Fibroblast of mammary gland (primary cell): ENCODE results near the gene HTATIP2.
"Not testable (repeated sequence)": the region's sequence is repeated elsewhere in the genome, so short reads cannot be mapped to it uniquely, and the experiment has no call there.

Source experiments
- DNase-seq: peaks from one replicate; pipeline ENCODE4 v3.0.0-alpha.2; 2010; ENCODE audit warnings: low read depth
- H3K4me3 ChIP-seq: 2 replicates; pipeline ENCODE4 v1.5.1; 2011; ENCODE audit warnings: low read depth, mild to moderate bottlenecking, low read length, moderate library complexity; ENCODE audit not compliant: control insufficient read depth
- TF ChIP-seq, protein P1 (sequence below): conservative IDR thresholded peaks from 2 replicates; pipeline ENCODE4 v1.5.1; 2011; ENCODE audit warnings: low read depth, low read length, inconsistent platforms; ENCODE audit not compliant: control insufficient read depth, insufficient read depth

Gene HTATIP2

DNA sequence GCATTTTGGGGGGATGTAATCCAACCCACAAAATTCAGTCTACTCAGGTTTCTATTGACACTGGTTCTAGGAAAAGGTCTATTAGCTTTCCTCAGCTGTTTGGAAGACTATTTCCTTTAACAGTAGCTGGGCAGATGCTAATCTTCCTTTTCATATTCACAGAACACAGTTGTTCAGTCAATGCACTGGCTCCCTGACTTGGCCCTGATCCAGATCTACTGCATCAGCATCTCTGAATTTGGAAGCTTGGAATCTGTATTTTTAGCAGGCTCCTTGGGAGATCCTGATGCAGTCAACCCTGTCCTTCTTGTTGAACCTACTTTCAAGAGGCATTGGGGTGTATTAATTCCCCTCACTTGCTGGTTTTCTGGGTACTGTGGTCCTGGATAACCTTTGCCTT lies 6.3 kb downstream of the HTATIP2 start:
- H3K4me3 ChIP-seq: no peak overlapping the region
- TF ChIP-seq, protein P1, sequence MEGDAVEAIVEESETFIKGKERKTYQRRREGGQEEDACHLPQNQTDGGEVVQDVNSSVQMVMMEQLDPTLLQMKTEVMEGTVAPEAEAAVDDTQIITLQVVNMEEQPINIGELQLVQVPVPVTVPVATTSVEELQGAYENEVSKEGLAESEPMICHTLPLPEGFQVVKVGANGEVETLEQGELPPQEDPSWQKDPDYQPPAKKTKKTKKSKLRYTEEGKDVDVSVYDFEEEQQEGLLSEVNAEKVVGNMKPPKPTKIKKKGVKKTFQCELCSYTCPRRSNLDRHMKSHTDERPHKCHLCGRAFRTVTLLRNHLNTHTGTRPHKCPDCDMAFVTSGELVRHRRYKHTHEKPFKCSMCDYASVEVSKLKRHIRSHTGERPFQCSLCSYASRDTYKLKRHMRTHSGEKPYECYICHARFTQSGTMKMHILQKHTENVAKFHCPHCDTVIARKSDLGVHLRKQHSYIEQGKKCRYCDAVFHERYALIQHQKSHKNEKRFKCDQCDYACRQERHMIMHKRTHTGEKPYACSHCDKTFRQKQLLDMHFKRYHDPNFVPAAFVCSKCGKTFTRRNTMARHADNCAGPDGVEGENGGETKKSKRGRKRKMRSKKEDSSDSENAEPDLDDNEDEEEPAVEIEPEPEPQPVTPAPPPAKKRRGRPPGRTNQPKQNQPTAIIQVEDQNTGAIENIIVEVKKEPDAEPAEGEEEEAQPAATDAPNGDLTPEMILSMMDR: no peak
- no peak for DNase-seq

DNA sequence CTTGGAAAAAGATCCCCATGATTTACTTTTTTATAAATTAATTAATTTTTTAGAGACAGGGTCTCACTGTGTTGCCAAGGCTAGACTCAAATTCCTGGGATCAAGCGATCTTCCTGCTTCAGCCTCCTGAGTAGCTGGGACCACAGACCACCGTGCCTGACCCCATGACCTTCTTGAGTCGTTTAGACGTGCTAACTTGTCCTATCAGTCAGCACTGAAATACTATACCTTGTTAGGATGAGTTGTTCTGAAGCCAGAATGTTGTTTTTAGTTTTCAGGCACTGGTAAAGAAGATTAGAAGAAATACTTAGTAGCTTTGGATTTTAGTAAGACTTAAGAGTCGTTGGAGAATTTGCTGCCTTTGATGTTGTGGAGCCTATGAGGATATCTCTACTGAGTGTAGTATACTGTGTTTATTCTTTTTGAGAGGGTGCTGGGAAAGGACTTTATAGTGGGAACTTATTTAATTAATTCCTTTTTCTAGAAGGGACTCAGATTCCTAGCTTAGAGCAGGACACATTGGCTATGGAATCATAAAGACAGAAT lies 8.6 kb downstream of the HTATIP2 start:
- DNase-seq: no peak
- TF ChIP-seq, protein P1: no peak
- H3K4me3 ChIP-seq: no peak overlapping the region

DNA sequence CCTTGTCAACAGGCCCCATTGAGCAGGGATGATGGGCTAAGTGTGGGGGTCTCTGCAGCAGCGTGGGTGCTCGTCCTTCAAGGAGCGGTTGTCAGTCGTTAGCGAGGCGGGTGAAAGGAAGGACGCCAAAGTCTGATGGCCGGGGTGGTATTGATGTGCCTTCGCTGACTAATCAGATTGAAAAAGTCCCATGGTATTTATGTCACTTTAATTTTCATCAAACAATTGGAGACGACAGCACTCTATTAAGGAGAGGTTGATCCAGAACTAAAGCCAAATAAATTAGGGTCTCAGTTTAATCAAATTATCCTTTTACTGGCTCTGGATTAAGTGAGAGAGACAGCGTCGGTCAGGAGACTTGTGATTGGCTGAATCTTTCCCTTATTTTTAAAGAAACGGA lies 9.6 kb downstream of the HTATIP2 start:
- DNase-seq: no peak
- no peak overlapping the region for H3K4me3 ChIP-seq
- TF ChIP-seq, protein P1: no peak

DNA sequence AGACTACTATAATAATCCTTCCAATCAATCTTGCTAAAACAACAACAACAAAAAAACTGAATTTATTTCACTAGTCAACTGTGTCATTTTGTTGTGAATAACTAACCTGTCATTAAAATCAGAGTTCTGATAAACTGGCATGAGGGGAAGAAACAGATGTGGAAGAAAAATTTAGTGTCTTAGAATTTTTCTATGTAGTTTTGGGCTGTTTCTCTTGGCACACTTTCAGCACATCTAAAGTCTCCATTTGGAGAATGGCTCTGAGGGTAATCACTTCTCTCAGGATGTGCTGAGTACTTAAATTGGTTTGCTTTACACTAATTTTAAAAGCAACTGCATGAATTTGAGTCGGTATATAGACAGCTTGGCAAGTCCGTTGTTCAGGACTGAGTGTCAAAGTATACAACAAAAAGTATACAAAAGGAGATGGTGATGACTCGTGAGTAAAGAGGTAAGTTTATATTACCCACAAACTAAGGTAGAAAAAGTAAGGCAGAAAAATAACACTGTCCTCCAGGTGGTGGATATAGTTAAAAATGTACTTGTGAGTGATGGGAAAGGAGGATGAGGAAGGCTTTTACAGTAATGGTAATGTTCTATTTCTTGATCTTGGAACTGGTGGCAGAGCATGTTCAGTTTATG lies 10.2 kb downstream of the HTATIP2 start:
- DNase-seq: no peak
- H3K4me3 ChIP-seq: no peak overlapping the region
- TF ChIP-seq, protein P1: no peak

DNA sequence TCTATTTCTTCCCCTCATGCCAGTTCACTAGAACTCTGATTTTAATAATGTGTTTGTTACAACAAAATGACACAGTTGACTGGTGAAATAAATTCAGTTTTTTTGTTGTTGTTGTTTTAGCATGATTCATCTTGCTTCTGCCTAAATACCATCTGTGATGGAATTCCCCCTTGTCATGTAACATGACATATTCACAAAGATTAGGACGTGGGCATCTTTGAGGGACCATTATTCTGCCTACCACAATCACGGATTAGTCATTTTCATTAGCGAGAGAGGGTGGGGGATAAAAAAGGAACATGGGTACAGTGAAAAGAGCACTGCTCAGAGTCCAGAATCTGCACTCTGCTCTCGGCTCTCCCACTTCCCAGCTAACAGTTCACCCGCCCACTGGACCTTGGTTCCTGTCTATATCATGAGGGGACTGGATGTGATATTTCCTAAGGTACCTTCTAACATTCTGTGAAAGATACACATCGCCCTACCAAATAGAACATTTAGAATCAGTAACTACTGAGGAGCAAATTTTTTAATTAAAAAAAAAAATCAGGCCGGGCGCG lies 11.3 kb downstream of the HTATIP2 start:
- peak; percentile 51 for DNase-seq
- no peak overlapping the region for H3K4me3 ChIP-seq
- TF ChIP-seq, protein P1: no peak

DNA sequence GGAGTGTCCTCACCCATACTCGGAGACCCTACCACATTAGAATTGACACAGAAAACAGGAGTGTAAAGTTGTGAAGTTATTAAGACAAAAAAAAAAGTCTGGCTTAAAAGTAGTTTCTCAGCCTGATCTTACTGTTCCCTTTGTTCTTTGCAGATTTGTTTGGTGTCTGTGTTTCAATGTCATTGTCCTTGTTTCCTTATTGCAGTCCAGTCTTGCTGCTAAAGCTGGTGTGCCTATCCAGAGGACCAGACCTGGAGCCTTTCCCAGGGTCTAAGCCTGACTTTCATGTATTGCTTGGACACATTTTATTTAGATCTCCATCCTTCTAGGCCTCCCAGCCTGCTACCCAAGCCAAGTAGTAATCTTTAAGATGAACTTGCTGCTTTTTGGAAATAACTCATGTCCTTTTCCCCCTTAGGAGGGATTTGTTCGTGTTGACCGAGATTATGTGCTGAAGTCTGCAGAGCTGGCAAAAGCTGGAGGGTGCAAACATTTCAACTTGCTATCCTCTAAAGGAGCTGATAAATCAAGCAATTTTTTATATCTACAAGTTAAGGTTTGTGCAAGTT lies 12.7 kb downstream of the HTATIP2 start:
- no peak for DNase-seq
- TF ChIP-seq, protein P1: no peak
- H3K4me3 ChIP-seq: no peak overlapping the region

DNA sequence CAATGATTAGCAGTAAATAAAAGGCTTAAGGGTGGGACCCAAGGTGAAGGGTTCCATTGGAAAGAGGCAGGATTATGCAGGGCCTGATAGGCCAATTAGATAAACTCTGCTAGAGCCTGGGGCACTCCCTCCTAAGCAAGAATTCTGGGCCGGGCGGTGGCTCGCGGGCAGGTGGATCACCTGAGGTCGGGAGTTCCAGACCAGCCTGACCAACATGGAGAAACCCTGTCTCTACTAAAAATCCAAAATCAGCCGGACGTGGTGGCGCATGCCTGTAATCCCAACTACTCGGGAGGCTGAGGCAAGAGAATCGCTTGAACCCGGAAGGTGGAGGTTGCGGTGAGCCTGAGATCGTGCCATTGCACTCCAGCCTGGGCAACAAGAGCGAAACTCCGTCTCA lies 22.5 kb downstream of the HTATIP2 start:
- not testable (repeated sequence) for H3K4me3 ChIP-seq, DNase-seq
